Posterior vena cava (tissue), 2 donors: ENCODE measurements around the gene DNAL4. TPM values are rescaled to one million over a fixed set of nuclear protein-coding genes. Genes with fewer than 3 reads are reported as not detected.

Experiments used
- DNase-seq: peaks from one replicate; pipeline ENCODE4 v3.0.0-alpha.2; 2020; ENCODE audit warnings: low spot score
- intact Hi-C, 2 donors: fragments of 100-400 bp; cut with DNase I; formaldehyde crosslinking; loops; one replicate each; pipeline versions ENCODE4 v1.14.1 to v1.14.2; 2022 to 2023
- total RNA-seq, 2 donors: library from RNA; stranded (reverse); fragmentation: NEBNext Ultra II Directional; extraction: Animal tissue kit (Norgen Biotek cat#: 25700); gene quantifications; one replicate each; pipeline ENCODE4 v1.2.1, GENCODE V29; 2021
- donor health status: DM: yes; HTN: yes; CAD: no.
- donor health status: DM: yes; HTN: yes; CAD: no.

The DNAL4 gene
- total RNA-seq, 2 donors from 2014 or later = 5.9 to 8.3 TPM

- intact Hi-C loops = loop anchor here in 1 of 2 donors (5.0 kb wide), 3 partner anchors 74 to 234 kb away; partner anchors contain the start of gene NPTXR
- no peak for DNase-seq
Observed at GRCh38 chr22:38768036-38768435, 25.9 kb downstream of the DNAL4 start.

- intact Hi-C loops = loop anchor here in 1 of 2 donors (5.0 kb wide), 3 partner anchors 75 to 235 kb away; partner anchors contain the start of gene NPTXR
- no peak for DNase-seq
Observed at GRCh38 chr22:38767313-38767712, 26.6 kb downstream of the DNAL4 start.

GRCh38 chr22:38766076-38766777, 27.7 kb downstream of the DNAL4 start:
- no peak for DNase-seq
- intact Hi-C loops = loop anchor here in 1 of 2 donors (5.0 kb wide), 3 partner anchors 76 to 236 kb away; partner anchors contain the start of gene NPTXR

GRCh38 chr22:38762551-38762983, 31.4 kb downstream of the DNAL4 start:
- DNase-seq = no peak
- intact Hi-C loops = no loop called here

GRCh38 chr22:38761202-38762162, 32.5 kb downstream of the DNAL4 start:
- intact Hi-C loops = no loop called here
- no peak for DNase-seq

- DNase-seq = no peak
- intact Hi-C loops = no loop called here
Observed at GRCh38 chr22:38760477-38761201, 33.3 kb downstream of the DNAL4 start.

GRCh38 chr22:38759005-38759404, 34.9 kb downstream of the DNAL4 start:
- DNase-seq = no peak
- intact Hi-C loops = no loop called here

GRCh38 chr22:38758276-38758945, 35.5 kb downstream of the DNAL4 start:
- DNase-seq = no peak
- intact Hi-C loops = no loop called here

GRCh38 chr22:38757464-38757757, 36.5 kb downstream of the DNAL4 start:
- no peak for DNase-seq
- intact Hi-C loops = no loop called here

- intact Hi-C loops = no loop called here
- DNase-seq = no peak
Observed at GRCh38 chr22:38756711-38757463, 37.1 kb downstream of the DNAL4 start.

GRCh38 chr22:38755911-38756532, 37.9 kb downstream of the DNAL4 start, which contains the start of gene SUN2:
Gene SUN2 (minus strand): TSS chr22:38755998. CDS start chr22:38752628, 3,370 bp downstream.
- intact Hi-C loops = no loop called here
- DNase-seq = peak; percentile 98

GRCh38 chr22:38755155-38755910, 38.6 kb downstream of the DNAL4 start:
- peak; percentile 99 for DNase-seq
- intact Hi-C loops = no loop called here

- intact Hi-C loops = no loop called here
- no peak for DNase-seq
Observed at GRCh38 chr22:38754751-38755154, 39.2 kb downstream of the DNAL4 start.

GRCh38 chr22:38753948-38754750, 39.8 kb downstream of the DNAL4 start:
- peak; percentile 91 for DNase-seq
- intact Hi-C loops = no loop called here

GRCh38 chr22:38751422-38752346, 42.3 kb downstream of the DNAL4 start:
- intact Hi-C loops = no loop called here
- DNase-seq = peak; percentile 88
